ENCODE data around the gene ACKR4.
A peak's percentile ranks its signal among the peaks of the same experiment; 100 is the strongest.
"Not testable (repeated sequence)": the region's sequence is repeated elsewhere in the genome, so short reads cannot be mapped to it uniquely, and the experiment has no call there.

The ACKR4 gene

DNA sequence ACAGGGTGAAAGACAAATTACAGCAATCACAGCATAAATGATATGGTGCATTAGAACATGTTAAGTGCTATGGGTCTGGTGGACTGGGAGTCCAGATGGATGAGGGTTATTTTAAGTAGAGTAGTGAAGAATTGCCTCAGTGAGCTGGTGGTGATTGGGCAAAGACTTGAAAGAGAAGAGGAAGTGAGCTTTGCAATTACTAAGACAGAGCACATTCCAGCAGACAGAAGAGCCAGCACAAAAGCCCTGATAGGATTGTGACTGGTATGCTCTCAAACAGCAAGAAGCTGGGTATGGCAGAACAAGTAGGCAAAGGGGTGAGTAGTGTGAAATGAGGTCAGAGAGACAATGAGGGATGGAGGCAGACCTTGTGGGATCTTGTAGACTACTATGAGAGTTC is 2.1 kb upstream of the ACKR4 start:
- FAIRE-seq, result no peak

DNA sequence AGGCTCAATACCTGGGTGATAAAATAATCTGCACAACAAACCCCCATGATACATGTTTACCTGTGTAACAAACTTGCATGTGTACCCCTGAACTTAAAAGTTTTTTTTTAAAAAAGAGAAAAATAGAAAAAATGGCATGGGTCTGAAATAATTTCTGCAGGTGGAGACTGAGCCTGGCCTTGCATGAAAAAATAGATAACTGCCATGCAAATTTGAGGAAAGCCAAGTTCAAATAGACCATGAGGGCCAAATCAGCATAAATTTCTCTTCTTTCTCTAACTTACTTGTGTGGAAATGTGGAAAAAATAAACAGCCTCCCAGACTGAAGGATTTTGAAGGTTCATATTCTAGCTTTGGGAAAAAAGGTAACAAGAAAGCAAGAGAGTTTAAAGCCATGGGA is 744 bp upstream of the ACKR4 start:
- FAIRE-seq, result no peak

DNA sequence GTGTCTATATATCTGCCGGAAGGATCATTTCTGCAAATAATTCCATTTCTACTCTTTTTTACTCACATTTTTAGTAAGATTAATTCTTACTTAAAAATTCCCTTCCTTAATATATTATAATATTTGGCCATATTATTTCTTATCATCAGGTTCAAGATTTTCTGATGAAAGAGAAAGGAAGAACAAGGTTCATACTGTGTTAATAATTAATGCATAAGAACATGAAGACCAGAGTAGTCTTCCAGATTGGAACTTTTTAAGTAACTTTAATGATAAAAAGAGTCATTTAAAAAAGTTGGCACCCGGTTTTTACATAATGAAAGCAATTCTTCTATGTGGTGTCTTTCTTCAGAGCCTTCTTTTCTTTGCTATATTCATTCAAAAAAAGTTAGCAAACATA is 590 bp downstream of the ACKR4 start:
- peak; percentile 11 for FAIRE-seq

DNA sequence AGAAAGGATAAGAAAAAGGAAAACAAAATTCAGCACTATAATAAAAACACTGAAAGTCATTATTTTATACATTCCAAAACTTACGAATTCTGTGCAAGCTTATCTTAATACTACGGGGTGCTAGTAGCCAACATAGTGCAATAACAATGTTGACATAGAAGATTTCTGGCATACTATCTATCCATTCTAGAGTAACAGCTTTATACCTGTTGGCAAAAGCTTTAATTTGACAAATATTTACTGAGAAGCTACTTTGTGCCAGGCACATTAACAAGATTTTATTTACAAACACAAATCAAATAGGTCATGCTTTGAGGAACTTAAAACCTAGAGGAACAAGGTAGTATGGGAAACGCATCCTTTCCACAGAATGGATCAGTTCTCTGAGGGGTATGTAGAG is 1.1 kb downstream of the ACKR4 start:
- no peak for FAIRE-seq

DNA sequence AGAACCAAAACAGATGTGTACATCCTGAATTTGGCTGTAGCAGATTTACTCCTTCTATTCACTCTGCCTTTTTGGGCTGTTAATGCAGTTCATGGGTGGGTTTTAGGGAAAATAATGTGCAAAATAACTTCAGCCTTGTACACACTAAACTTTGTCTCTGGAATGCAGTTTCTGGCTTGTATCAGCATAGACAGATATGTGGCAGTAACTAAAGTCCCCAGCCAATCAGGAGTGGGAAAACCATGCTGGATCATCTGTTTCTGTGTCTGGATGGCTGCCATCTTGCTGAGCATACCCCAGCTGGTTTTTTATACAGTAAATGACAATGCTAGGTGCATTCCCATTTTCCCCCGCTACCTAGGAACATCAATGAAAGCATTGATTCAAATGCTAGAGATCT is 3.5 kb downstream of the ACKR4 start:
- not testable (repeated sequence) for FAIRE-seq

DNA sequence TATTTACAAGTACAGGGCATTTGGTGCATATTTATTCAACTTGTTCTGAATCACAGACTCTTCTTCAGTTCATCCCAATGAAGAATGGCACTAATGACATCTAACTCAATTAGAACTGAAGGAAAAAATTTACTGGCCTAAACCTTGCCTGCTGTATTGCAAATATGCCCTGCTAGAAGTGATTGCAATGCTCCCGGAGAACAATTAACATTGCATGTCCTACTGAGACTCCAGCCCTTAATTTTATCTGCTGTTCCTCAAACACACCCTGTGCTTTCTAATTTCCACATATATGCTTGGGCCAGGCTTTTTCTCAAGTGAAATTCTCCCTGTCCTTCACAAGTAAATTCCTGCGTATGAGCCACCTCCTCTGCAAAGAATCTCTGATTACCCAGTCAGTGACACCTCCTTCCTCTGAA is 8.3 kb downstream of the ACKR4 start:
- FAIRE-seq, result no peak

DNA sequence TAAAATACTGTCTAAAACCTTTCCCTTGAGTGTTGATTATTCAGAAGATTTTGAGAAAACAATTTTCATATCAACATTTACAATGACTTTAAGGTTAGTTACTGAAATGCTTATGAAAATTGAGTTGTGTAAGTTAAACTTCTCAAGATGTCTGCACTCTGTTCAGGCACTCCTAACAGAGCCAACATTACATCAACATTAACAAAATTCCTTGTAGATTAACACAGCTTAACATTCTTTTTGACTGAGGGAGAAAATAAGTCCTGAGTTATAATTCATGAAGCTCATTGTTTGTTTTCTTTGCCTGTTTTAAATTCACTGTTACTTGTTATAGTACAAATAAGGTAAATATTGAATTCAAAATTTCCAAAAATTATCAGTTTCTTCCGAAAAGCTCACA is 9.0 kb downstream of the ACKR4 start:
- FAIRE-seq, result no peak

DNA sequence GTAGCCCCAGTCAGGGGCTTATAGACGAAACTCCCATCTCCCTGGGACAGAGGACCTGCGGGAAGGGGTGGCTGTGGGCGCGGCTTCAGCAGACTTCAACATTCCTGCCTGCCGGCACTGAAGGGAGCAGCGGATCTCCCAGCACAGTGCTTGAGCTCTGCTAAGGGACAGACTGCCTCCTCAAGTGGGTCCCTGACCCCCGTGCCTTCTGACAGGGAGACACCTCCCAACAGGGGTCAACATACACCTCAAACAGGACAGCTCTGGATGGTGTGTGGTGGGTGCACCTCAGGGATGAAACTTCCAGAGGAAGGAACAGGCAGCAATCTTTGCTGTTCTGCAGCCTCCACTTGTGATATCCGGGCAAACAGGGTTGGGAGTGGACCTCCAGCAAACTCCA is 9.6 kb downstream of the ACKR4 start:
- FAIRE-seq, result not testable (repeated sequence)

DNA sequence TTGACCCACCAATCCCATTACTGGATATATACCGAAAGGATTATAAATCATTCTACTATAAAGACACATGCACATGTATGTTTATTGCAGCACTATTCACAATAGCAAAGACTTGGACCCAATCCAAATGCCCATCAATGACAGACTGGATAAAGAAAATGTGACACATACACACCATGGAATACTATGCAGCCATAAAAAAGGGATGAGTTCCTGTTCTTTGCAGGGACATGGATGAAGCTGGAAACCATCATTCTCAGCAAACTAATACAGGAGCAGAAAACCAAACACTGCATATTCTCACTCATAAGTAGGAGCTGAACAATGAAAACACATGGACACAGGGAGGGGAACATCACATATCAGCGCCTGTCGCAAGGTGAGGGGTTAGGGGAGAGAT is 18.2 kb downstream of the ACKR4 start:
- FAIRE-seq, result not testable (repeated sequence)

DNA sequence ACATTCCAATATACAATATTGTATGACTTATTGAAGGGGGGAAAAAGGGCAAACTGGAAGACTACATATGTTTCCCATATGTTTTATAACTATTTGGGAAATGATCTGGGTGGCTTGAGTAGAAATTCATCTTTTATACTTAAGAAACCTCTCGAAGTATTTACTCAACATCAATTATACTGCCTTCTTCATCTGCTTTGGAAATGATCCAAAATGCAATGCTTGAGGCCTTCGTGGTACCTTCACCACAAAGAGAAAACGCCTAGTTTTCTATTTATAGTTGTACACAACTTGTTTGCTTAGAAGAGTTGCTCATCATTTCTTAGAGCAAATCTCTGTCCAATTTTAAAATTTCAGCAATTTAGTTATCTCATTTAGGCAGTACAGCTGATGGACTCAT is 18.8 kb downstream of the ACKR4 start:
- FAIRE-seq, result no peak

DNA sequence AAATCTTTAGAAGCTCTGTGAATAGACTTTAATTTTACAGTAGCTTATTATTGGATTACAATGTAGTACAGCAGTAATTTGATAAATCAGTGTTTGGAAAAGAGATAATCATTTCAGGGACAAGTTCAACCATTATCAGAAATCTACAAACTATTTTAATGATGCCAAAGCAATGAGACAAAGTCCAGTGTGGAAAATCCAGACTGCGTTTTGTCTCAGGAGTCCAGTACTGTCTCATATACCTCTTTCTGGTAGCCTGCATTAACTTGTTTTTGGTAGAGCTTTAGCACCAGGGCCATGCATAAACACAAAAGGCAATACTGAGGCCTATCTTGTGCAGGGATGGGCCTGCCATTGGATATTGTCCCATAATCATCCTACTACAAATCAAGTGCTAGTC is 19.7 kb downstream of the ACKR4 start:
- FAIRE-seq, result no peak

DNA sequence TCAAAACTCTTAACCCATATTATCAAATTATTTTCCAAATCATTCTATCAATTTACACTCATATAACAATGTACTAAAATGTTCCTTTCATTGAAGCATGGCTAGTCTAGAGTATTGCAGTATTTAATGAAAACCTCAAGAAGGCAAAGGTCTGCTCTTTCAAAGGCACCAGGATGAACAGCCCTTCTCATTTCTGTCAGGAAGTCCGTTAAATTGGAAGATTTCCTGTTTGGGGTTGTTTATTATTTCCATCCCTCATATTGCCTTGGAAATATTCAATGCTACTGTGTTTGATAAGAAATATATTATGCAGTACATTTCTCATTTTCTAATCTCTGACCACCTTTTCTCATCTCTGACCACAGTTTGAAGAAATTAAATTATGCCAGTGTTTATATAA is 25.1 kb downstream of the ACKR4 start:
- FAIRE-seq, result no peak

DNA sequence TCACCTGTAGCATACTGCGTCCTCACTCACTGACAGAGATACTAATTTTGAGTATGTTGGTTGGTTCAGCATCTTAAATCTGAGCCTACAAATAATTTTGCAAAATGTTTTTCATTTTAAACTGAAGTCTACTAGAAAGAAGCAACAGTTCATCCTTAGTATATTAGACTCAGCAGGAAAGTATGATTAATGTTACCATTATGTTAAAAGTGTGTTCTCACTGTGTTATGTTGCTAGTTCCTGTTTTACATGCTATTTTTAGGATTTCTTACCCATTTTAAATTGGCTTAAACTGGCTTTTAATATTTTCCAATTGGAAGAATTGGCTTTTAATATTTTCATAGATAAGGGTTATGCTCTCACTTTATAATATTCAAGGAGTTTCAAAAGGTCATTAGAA is 25.7 kb downstream of the ACKR4 start:
- FAIRE-seq, result no peak

DNA sequence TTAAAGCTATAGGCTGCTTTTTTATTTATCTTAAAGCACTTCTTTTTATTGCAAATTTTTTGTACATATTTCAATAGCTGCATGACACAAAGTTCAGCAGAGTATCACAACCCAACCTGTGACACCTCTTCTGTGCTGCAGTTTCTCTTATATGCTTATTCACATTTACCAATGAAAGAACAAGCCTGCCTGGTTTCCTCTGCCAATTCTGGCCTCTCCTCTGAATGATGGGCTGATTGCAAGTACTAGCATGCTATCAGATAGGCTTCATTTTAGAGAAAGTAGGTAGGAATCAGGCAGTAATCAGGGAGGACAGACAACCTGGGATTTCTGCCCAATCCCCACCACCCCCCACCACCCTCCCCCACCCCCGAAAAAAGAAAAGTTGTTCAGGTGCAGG is 26.6 kb downstream of the ACKR4 start:
- no peak for FAIRE-seq

DNA sequence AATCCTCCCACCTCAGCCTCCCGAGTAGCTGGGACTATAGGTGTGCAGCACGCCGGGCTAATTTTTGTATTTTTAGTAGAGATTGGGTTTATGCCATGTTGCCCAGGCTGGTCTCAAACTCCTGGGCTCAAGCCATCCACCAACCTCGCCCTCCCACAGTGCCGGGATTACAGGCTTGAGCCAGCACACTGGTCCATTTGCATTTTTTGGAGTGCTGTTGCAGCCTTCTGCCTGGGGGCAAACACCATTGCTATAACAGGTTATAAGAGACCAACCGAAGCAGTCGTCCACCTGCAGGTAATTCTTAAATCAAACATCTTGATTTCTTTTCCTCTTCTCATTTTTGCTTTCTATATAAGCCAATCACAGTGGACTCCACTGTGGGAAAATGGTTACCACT is 27.7 kb downstream of the ACKR4 start:
- FAIRE-seq, result no peak

DNA sequence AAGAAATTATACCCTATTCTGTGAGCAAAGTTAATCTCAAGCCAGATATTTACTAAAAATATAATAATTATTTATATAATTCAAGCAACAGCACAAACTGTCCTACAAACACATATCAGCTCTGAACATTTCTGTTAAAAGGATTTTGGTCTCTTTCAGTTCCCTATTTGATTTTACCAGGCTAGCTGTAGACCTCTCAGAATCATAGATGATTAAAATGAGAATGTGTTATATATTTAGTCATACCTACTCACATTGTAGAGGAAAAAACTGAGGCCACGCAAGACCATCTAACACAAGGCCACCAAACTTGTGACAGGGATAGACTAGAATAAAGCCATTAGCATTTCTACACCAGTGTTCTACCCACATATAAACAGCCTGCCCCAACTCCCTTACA is 28.5 kb downstream of the ACKR4 start:
- no peak for FAIRE-seq

DNA sequence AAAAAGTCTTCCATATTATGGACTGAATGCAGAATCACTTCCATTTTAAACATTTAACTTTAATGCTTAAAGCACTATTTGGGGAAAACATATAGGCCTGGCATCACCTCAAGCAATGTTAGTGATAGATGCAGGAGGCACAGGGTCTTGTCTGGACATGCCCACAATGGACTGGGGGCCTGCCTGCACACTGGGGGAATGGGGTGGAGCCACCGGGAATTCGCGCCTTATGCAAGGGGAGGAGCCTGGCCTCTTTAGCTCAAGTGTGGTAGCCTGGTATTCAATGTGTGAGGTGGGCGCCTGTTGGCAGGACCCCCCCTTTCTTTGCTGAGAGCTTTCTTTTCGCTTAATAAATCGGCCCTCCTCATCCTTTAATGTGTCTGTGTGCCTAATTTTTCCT is 29.9 kb downstream of the ACKR4 start:
- no peak for FAIRE-seq

DNA sequence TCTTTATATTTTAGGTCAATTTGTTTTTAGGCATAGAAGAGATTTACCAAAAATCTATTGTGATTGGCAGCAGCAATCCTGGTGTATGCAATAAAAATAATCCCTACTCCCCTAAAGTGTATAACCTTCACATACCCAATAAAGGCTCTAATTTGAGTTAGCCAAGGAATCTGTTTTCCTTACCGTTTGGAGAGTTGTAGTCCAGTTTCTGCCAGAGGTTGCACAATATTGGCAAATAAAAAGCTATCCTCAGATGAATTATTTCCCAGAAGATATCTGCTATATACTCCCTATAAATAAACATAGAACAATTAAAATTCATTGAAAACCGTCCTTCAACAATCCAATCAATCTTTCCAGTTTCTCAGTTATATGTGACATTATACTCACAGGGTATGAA is 31.1 kb downstream of the ACKR4 start:
- no peak for FAIRE-seq

DNA sequence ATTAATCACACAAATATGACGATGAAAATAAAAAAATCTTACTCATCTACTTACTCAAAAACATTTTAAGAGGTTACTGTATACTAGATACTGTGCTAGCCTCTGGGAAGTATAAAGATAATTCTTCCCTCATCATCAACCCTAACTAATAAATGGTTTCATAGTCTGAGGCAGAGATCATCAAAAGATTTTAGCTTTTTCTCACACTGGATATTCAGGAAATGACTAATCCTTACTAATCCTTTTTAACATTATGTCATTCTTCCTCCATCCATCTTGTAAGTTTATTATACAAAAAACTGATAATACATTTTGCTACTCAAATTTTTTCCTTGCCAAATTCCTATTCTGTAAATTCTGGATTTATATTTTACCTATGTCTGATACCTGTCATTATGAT is 32.9 kb downstream of the ACKR4 start:
- no peak for FAIRE-seq

DNA sequence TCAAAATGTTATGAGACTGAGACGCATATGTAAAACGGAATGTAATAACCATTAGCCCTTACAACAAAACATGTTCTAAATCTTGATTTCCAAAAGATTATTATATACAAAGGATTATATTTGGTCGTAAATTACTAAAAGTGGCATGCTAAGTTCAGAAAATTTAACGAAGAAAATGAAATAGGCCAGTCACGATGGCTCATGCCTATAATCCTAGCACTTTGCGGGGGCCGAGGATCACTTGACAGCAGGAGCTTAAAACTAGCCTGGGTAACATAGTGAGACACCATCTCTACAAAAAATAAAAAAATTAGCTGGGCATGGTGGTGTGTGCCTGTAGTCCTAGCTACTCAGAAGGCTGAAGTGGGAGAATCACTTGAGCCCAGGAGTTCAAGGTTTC is 33.5 kb downstream of the ACKR4 start:
- no peak for FAIRE-seq

DNA sequence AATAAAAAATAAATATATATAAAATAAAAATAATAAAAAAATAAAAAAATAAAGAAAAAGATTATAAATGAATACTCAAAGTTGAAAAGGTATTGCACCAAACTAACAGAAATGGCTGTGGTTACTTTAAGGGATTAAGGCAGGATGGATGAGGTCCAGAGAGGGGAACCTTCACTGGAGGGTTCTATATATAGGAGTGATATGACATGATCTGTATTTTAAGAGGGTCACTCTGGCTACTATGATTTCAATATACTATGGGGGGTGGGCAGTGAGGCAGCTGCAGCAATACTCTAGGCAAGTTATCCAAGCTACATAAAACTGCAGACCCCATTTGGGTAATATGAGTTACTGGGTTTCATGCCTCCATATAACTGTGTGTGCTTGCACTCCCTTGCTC is 38.0 kb downstream of the ACKR4 start:
- FAIRE-seq, result no peak

DNA sequence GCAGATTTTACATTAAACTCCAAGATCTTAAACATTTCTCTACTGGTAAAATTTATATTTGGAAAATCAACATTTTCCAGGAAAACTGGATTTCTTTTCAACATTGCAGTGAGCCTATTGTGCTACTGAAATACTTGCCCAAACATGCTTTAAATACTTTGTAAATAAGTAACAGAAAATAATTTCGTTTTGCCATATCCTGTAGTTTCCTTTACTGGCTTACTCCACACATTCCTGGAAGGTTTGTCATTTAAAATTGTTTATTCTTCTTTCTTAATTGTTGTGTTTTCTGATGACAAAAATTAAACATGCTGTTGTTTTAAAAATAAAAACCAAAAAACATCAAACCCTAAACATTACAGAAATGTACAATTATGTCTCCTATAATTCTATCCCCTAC is 40.5 kb downstream of the ACKR4 start:
- peak; percentile 67 for FAIRE-seq

DNA sequence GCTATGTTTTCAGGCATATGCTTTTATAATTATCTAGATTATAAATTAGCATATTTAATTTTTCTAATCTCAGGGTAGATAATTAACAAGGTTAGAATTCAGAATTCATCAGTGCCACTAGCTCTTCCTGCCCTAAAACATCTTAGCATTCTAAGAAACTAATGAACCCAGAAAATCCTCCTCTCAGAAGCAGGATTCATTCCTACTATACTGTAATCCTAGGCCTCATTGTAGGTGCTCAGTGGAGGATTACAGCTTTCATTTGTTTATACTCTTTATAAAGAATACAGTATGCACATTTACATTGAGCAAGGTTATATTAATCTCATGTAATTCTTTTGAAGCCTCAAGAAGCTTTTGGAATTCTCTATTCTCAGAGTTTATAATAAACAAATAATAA is 41.6 kb downstream of the ACKR4 start:
- FAIRE-seq, result no peak

DNA sequence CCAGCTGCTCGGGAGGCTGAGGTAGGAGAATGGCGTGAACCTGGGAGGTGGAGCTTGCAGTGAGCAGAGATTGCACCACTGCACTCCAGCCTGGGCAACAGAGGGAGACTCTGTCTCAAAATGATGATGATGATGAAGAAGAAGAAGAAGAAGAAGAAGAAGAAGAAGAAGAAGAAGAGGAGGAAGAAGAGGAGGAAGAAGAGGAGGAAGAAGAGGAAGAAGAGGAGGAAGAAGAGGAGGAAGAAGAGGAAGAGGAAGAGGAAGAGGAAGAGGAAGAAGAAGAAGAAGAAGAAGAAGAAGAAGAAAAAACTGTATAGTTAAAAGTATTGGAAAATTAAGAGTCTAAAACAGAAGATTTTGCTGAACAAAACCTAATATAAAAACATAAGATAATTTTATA is 44.4 kb downstream of the ACKR4 start:
- not testable (repeated sequence) for FAIRE-seq

DNA sequence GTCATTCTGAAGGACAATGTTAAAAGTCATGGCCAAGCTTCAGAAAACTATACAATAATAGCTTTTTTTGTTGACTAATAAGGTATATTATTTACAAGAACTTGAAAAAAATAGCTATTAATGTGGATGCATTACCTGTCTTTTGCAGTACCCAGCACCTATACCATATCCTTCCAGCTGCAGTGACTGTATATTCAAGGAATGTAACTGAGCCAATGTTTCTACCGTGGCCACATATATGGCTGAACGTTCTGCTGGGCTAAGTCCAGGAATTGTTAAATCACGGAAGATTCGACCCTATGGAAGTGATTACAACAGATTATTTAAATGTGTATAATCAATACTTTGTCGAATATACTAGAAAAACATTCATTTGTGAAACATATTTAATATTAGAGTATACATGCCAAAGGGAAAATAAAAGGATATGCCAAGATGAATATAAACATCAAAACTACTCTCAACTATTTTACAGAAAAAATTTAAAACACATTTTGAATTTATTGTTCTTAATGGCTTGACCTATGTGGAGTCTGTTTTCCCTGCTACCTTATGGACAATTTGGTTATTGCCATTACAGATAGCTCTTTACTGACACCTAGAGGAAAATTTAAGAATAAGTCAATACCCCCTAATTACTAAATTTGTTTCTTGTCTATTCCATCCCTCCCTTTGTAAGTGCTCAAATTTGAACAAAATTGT is 44.9 kb downstream of the ACKR4 start:
- FAIRE-seq, result peak; percentile 97

DNA sequence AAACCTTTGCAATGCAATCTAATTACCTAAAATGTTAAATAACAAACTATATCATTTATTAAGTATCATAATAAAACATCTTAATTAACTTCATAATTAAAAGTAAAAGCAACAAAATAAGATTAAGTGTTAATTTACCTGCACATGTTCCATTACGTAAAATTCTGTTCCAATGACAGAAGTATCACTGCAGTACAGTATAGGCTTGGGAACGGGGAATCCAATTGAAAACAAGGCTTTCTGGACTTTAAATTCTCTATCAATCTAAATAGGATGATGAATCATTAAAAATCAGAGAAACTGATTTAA is 45.4 kb downstream of the ACKR4 start:
- no peak for FAIRE-seq
